Measurements from ENCODE around the gene CCDC9B.

DNA sequence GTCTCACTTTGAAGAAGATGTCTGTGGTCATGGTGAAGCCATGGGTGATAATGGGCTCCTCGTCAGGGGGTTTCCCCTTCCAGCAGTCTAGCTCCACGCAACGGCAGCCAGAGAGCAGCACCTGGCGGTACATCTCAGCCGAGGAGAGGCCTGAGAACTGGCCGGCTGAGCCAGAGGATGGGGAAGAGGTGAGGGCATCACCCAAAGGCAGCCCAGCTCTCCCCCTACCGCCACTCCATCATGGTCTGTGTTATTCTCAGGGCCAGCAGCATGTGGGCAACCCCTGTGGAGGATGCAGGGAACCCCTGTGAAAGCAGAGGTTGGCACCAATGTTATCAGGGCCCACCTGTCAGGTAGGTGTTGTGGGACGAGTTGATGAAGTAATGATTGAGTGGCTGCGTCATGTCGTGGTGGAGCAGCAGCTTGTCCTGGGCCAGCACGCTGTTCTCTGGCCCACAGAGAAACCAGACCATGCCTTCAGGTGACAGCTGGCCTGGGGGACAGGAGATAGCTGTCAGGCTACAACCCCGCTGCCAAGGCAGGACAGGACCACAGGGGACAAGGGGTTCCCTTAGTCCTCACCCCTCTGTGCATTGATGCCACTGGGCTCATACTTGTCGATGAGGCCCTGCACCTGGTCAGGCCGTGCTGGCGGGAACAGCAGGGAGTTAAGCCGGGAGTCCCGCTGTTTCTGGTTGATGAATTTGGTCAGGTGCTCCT is 42.4 kb downstream of the CCDC9B start:
- TF ChIP-seq POLR2A (IDR thresholded peaks at IDR 0.05; ENCODE audit: low read length) = no peak
- TF ChIP-seq GATA1 (IDR thresholded peaks at IDR 0.05; ENCODE audit: low read depth, low read length) = no peak
